Smooth muscle cell (in vitro differentiated cells): ENCODE results near the gene ABHD2. TPM values are rescaled to one million over a fixed set of nuclear protein-coding genes. Genes with fewer than 3 reads are reported as not detected.

Source experiments
- DNase-seq: peaks from one replicate; lab custom pipeline; 2025; ENCODE audit not compliant: unreplicated experiment; lab: John Stamatoyannopoulos, UW
- H2AFZ ChIP-seq: fragments of 200-600 bp; sonication (generic); 2 replicates; pipeline ENCODE4 v1.6.0; 2016; ENCODE audit warnings: antibody characterized with exemption, low read depth, mild to moderate bottlenecking
- H3F3A ChIP-seq: fragments of 200-600 bp; sonication (generic); 2 replicates; pipeline ENCODE4 v1.6.0; 2017; ENCODE audit warnings: antibody characterized with exemption, low read depth
- H3K27ac ChIP-seq: fragments of 200-600 bp; sonication (generic); 2 replicates; pipeline ENCODE4 v1.5.1; 2016; ENCODE audit warnings: low read depth, mild to moderate bottlenecking
- H3K27me3 ChIP-seq: fragments of 200-600 bp; sonication (generic); 2 replicates; pipeline ENCODE4 v1.6.1; 2016; ENCODE audit warnings: low read depth, mild to moderate bottlenecking
- H3K36me3 ChIP-seq: fragments of 200-600 bp; sonication (generic); 2 replicates; pipeline ENCODE4 v1.5.1; 2016; ENCODE audit warnings: low read depth
- H3K4me1 ChIP-seq: fragments of 200-600 bp; sonication (generic); 2 replicates; pipeline ENCODE4 v1.5.1; 2016; ENCODE audit warnings: low read depth
- H3K4me2 ChIP-seq: fragments of 200-600 bp; sonication (generic); 2 replicates; pipeline ENCODE4 v1.6.0; 2016; ENCODE audit warnings: mild to moderate bottlenecking
- H3K4me3 ChIP-seq: fragments of 200-600 bp; sonication (generic); 2 replicates; pipeline ENCODE4 v1.5.1; 2016; ENCODE audit warnings: mild to moderate bottlenecking
- H3K79me2 ChIP-seq: fragments of 200-600 bp; sonication (generic); 2 replicates; pipeline ENCODE4 v1.6.0; 2016; ENCODE audit warnings: low read depth, mild to moderate bottlenecking
- H3K9ac ChIP-seq: fragments of 200-600 bp; sonication (generic); 2 replicates; pipeline ENCODE4 v1.6.0; 2016; ENCODE audit warnings: low read depth
- H3K9me3 ChIP-seq: fragments of 200-600 bp; sonication (generic); replicated peaks from 2 replicates; pipeline ENCODE4 v1.5.1; 2016; ENCODE audit warnings: low read depth
- H4K20me1 ChIP-seq: fragments of 200-600 bp; sonication (generic); 2 replicates; pipeline ENCODE4 v1.6.0; 2016; ENCODE audit warnings: low read depth
- WGBS: methylation state at CpG from one replicate; pipeline ENCODE4 v1.1.7; 2016; ENCODE audit warnings: low lambda C conversion rate; 5-methylcytosine and 5-hydroxymethylcytosine counted together
- polyA plus RNA-seq: library from polyadenylated mRNA; unstranded; fragments of >200 nt; fragmentation: Nextera tagmentation; extraction: Ambion mirVana; gene quantifications from 2 replicates; pipeline ENCODE4 v1.2.1, GENCODE V29; 2016
- total RNA-seq: library from RNA; depleted of rRNA; stranded (reverse); fragments of >200 nt; gene quantifications from 2 replicates; pipeline ENCODE4 v1.2.3, GENCODE V29; 2014
- TF ChIP-seq, protein P1 (sequence below): fragments of 200-600 bp; sonication (generic); IDR thresholded peaks from 2 replicates; pipeline ENCODE4 v1.5.1; 2017; ENCODE audit warnings: borderline replicate concordance, mild to moderate bottlenecking, antibody characterized with exemption; ENCODE audit not compliant: insufficient read depth, poor library complexity, severe bottlenecking

Gene ABHD2
- total and polyA plus RNA-seq, 2 experiments from 2014 or later, result 9.4 to 23.9 TPM

DNA sequence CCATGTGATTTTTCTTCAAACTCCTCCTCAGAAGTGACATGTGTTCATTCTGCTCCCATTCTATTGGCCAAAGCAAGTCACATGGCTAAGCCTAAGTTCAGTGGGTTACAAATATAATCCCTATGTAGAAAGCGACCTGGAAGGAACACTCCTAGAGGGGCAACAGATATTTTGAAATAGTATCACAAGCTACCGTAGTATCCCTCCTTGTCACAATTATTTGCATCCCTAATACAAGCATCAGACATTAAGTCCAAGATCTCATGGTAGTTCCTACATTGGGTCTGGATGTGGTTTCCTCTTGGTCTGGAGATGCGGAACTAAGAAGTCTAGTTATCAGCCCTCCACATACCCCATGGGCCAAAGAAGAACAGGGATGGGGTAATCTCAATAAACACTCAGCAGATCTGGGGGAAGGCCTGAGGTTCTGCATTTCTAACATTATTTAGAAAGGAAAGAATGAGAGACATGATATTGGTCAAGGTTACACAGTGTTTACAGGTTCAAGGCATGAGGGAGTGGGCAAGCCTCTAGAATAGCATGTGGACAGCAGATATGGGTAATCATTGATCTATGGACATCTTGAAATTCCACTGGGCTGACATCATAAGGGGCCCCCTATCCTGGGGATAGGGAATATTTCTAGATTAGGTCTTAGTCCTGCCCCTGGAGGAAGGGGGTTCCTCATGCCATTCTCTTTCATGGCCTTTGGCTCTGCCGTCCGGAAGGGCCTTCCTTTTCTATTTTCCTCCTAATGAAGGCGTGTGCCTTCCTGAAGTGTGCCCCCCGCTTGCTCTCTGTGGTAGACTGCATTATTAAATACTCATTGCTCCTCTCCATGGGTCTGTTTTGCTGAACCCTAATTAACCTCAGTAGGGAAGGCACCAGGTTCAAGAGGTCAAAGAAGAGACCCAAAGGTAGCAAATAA, 17.8 kb upstream of the ABHD2 start:
- H3K9ac ChIP-seq, result no peak overlapping the region
- no peak for DNase-seq
- no peak overlapping the region for H2AFZ ChIP-seq
- H3K27me3 ChIP-seq, result no peaks in the 10 kb centered on the region
- TF ChIP-seq, protein P1, sequence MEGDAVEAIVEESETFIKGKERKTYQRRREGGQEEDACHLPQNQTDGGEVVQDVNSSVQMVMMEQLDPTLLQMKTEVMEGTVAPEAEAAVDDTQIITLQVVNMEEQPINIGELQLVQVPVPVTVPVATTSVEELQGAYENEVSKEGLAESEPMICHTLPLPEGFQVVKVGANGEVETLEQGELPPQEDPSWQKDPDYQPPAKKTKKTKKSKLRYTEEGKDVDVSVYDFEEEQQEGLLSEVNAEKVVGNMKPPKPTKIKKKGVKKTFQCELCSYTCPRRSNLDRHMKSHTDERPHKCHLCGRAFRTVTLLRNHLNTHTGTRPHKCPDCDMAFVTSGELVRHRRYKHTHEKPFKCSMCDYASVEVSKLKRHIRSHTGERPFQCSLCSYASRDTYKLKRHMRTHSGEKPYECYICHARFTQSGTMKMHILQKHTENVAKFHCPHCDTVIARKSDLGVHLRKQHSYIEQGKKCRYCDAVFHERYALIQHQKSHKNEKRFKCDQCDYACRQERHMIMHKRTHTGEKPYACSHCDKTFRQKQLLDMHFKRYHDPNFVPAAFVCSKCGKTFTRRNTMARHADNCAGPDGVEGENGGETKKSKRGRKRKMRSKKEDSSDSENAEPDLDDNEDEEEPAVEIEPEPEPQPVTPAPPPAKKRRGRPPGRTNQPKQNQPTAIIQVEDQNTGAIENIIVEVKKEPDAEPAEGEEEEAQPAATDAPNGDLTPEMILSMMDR, result no peak
- no peak overlapping the region for H3K27ac ChIP-seq
- H3K36me3 ChIP-seq, result no peaks in the 10 kb centered on the region
- no peak overlapping the region for H3K4me2 ChIP-seq
- H3K9me3 ChIP-seq, result no peaks in the 10 kb centered on the region
- H4K20me1 ChIP-seq, result no peaks in the 10 kb centered on the region
- WGBS, result 99% methylated on average over 7 of the region's 7 CpGs
- H3K4me1 ChIP-seq, result no peaks in the 10 kb centered on the region
- no peaks in the 10 kb centered on the region for H3F3A ChIP-seq
- no peaks in the 10 kb centered on the region for H3K79me2 ChIP-seq
- no peak overlapping the region for H3K4me3 ChIP-seq

DNA sequence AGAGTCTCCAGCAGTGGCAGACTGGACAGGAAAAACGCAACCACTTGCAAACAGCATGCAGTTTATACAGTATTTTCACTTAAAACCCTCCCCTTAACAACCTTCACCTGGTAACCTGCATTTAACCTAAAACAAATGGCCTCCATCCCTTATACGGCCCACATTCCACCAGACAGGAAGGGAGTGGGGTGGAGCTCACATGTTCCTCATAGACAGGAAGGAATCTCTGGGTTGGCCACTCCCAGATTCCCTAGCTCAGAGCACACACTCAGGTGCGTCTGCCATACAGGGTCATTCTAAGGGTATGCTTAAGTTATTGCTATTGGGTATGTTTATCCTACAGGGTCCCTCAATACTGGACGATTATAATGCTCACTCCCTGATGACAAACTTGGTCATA, 16.8 kb upstream of the ABHD2 start:
- DNase-seq, result no peak
- Histone ChIP-seq H3F3A (no peaks in the 10 kb centered on the region), H3K4me3 (no peak overlapping the region), H3K27me3 (no peaks in the 10 kb centered on the region), H3K4me1 (no peaks in the 10 kb centered on the region), H3K27ac (no peak overlapping the region), H4K20me1 (no peaks in the 10 kb centered on the region), H3K4me2 (no peak overlapping the region), H3K9me3 (no peaks in the 10 kb centered on the region), H3K9ac (no peak overlapping the region), H3K36me3 (no peaks in the 10 kb centered on the region), H3K79me2 (no peaks in the 10 kb centered on the region), H2AFZ (no peak overlapping the region)
- TF ChIP-seq, protein P1, result no peak
- WGBS, result 92% methylated on average over 4 of the region's 4 CpGs

DNA sequence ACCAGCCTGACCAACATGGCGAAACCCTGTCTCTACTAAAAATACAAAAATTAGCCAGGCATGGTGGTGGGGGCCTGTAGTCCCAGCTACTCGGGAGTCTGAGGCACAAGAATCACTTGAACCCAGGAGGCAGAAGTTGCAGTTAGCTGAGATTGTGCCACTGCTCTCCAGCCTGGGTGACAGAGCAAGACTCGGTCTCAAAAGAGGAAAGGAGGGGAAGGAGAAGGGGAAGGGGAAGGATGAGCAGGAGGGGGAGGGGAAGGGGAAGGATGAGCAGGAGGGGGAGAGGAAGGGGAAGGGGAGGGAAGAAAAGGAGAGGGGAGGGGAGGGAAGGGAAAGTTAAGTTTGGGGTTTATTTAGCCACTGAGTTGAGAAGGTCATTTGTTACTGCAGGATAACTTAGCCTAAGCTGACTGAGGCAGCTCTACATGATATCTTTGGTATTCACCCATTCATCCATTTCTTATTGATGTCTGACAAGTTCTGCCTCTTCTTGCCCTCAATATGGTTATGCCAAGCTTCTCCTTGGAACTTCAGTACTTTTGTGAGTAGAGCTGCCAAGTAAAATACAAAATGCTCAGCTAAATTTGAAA, 15.9 kb upstream of the ABHD2 start:
- no peak overlapping the region for H3K4me2 ChIP-seq
- H3F3A ChIP-seq, result no peaks in the 10 kb centered on the region
- no peaks in the 10 kb centered on the region for H3K4me1 ChIP-seq
- no peak for DNase-seq
- H3K4me3 ChIP-seq, result no peak overlapping the region
- 92% methylated on average over 3 of the region's 3 CpGs for WGBS
- no peaks in the 10 kb centered on the region for H3K36me3 ChIP-seq
- H4K20me1 ChIP-seq, result no peaks in the 10 kb centered on the region
- no peak overlapping the region for H2AFZ ChIP-seq
- no peak overlapping the region for H3K27ac ChIP-seq
- no peaks in the 10 kb centered on the region for H3K79me2 ChIP-seq
- H3K9ac ChIP-seq, result no peak overlapping the region
- H3K9me3 ChIP-seq, result no peaks in the 10 kb centered on the region
- TF ChIP-seq, protein P1, result no peak
- H3K27me3 ChIP-seq, result no peaks in the 10 kb centered on the region
